ENCODE results near the gene ASB14. TPM values are rescaled to one million over a fixed set of nuclear protein-coding genes. Genes with fewer than 3 reads are reported as not detected.

Gene ASB14
- total RNA-seq, 2 donors from 2014 or later = not detected

- no peak for DNase-seq (ENCODE audit: low spot score)
- no peaks in the 10 kb centered on the region for H3K9me3 ChIP-seq
- peaks cover 22 to 32% of the 10 kb centered on the region in 2 donors for H3K4me1 ChIP-seq (ENCODE audit: control insufficient read depth in 1 of 2, low read depth in 2 of 2)
- H3K27ac ChIP-seq = no peak overlapping the region
- no peaks in the 10 kb centered on the region for H3K27me3 ChIP-seq (replicated peaks; ENCODE audit: insufficient read depth)
- H3K4me3 ChIP-seq = no peak overlapping the region
- peaks cover 8% of the 10 kb centered on the region for H3K36me3 ChIP-seq
- no peak for ATAC-seq (ENCODE audit: insufficient number of reproducible peaks, low FRiP score, low read depth)
- TF ChIP-seq CTCF (IDR thresholded peaks at IDR 0.05) = no peak
Measured at GRCh38 chr3:57233799-57234198, 58.7 kb downstream of the ASB14 start.

DNA sequence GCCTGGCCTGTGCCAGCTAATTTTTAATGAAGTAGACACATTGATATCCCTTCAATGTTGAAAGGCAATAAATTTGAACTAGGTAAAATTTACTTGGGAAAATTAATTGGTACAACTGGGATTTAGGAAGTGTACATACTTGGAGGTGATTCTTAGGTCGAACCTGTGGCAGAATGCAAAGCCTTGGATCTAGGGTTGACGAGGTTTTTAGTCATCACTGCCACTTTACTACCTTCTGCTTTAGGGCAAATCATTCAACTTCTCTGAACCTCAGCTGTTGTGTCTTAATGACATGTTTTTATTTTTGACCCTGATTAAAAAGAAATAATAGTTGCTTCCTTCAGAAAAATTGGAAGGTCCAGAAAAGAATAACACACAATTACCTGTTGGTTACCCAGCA is 62.5 kb downstream of the ASB14 start:
- Histone ChIP-seq H3K27ac (no peak overlapping the region), H3K36me3 (no peaks in the 10 kb centered on the region), H3K9me3 (no peaks in the 10 kb centered on the region), H3K4me3 (no peak overlapping the region), H3K4me1 (ENCODE audit: control insufficient read depth in 1 of 2, low read depth in 2 of 2) (peaks cover 23 to 41% of the 10 kb centered on the region in 2 donors), H3K27me3 (replicated peaks; ENCODE audit: insufficient read depth) (no peaks in the 10 kb centered on the region)
- TF ChIP-seq CTCF (IDR thresholded peaks at IDR 0.05) = no peak
- DNase-seq (ENCODE audit: low spot score) (no peak), ATAC-seq (ENCODE audit: insufficient number of reproducible peaks, low FRiP score, low read depth) (no peak)

GRCh38 chr3:57227930-57228751 is 64.3 kb downstream of the ASB14 start:
- peak; percentile 17 for ATAC-seq (ENCODE audit: insufficient number of reproducible peaks, low FRiP score, low read depth)
- no peak for DNase-seq (ENCODE audit: low spot score)
- Histone ChIP-seq H3K36me3 (no peaks in the 10 kb centered on the region), H3K27me3 (replicated peaks; ENCODE audit: insufficient read depth) (no peaks in the 10 kb centered on the region), H3K9me3 (no peaks in the 10 kb centered on the region), H3K4me3 (peak overlapping the region; percentile 96), H3K27ac (peak overlapping the region; percentile 84 to 85), H3K4me1 (ENCODE audit: control insufficient read depth in 1 of 2, low read depth in 2 of 2) (peaks cover 18 to 33% of the 10 kb centered on the region in 2 donors)
- no peak for TF ChIP-seq CTCF (IDR thresholded peaks at IDR 0.05)

DNA sequence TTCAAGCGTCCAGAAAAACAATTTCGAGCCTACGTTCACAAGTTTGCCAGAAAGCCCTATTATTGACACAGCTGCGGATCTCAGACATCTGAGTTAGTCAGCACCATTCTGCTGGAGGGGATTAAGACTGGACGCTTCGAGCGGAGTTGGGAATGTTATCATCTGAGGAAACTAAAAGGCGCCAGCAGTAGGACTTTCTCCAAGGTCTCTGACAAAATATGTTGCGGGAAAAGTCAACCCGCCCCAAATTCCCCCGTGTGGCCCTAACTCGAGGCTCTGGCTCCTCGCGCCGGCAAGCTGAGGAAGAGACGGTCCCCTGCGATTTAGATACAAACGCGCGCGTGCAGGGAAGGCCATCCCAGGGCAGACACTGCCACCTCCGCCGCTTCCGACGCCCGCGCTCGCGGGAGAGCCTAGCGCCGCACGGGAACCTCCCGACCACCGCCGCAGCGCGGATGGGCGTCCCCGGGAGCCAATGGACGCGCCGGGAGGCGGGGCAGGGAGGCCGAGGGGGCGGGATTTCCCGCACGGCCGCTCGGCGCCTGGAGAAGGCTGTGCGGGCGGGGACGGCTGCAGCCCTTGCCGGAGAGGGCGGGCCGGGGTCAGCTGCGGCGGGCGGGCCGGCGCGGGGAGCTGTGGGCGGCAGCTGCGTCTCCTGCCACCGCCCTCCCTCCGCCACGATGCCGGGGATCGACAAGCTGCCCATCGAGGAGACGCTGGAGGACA is 65.1 kb downstream of the ASB14 start, which contains the start of gene APPL1:
APPL1 (plus strand) TSS at position 526 of the 726 bp plus-strand sequence; CDS start at position 681, 155 bp downstream.
- no peak for TF ChIP-seq CTCF (IDR thresholded peaks at IDR 0.05)
- ATAC-seq (ENCODE audit: insufficient number of reproducible peaks, low FRiP score, low read depth) (peak; percentile 93), DNase-seq (ENCODE audit: low spot score) (peak; percentile 56)
- no peaks in the 10 kb centered on the region for H3K36me3 ChIP-seq
- peak within 1 kb of the TSS; percentile 84 to 85 for H3K27ac ChIP-seq
- H3K4me3 ChIP-seq = peak within 1 kb of the TSS; percentile 96
- H3K9me3 ChIP-seq = no peaks in the 10 kb centered on the region
- H3K27me3 ChIP-seq (replicated peaks; ENCODE audit: insufficient read depth) = no peaks in the 10 kb centered on the region
- peaks cover 15 to 33% of the 10 kb centered on the region in 2 donors for H3K4me1 ChIP-seq (ENCODE audit: control insufficient read depth in 1 of 2, low read depth in 2 of 2)

GRCh38 chr3:57226176-57226575 is 66.3 kb downstream of the ASB14 start:
- Histone ChIP-seq H3K9me3 (no peaks in the 10 kb centered on the region), H3K27me3 (replicated peaks; ENCODE audit: insufficient read depth) (no peaks in the 10 kb centered on the region), H3K27ac (no peak overlapping the region), H3K36me3 (no peaks in the 10 kb centered on the region), H3K4me3 (no peak overlapping the region), H3K4me1 (ENCODE audit: control insufficient read depth in 1 of 2, low read depth in 2 of 2) (peaks cover 15 to 33% of the 10 kb centered on the region in 2 donors)
- no peak for TF ChIP-seq CTCF (IDR thresholded peaks at IDR 0.05)
- no peak for DNase-seq (ENCODE audit: low spot score)
- ATAC-seq (ENCODE audit: insufficient number of reproducible peaks, low FRiP score, low read depth) = no peak
